Measurements from ENCODE around the gene FLT3LG.
"Not testable (repeated sequence)": the region's sequence is repeated elsewhere in the genome, so short reads cannot be mapped to it uniquely, and the experiment has no call there.

FLT3LG gene

DNA sequence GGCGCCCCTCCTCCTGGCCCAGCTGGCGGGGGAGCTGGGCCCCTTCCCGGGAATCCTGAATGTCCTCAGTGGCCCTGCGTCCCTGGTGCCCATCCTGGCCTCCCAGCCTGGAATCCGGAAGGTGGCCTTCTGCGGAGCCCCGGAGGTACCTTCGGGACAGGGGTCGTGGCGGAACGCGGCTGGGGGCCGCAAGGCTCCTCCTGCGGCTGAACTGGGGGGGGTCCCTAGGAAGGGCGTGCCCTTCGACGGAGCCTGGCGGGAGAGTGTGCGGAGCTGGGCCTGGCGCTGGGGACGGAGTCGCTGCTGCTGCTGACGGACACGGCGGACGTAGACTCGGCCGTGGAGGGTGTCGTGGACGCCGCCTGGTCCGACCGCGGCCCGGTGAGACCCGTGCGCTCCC, 12.4 kb upstream of the FLT3LG start:
- no peak for DNase-seq (ENCODE audit: low read depth)

DNA sequence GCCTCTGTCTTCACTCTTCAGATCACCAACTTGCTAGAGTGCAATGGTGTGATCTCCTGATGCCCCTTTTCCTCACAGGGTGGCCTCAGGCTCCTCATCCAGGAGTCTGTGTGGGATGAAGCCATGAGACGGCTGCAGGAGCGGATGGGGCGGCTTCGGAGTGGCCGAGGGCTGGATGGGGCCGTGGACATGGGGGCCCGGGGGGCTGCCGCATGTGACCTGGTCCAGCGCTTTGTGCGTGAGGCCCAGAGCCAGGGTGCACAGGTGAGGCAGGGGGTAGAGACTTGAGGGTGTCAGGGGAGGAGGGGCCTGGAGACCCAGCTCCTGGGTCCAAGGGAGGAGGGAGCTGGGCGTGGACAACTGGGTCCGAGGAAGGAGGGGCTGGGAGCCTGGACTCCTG, 11.5 kb upstream of the FLT3LG start:
- no peak for DNase-seq (ENCODE audit: low read depth)

DNA sequence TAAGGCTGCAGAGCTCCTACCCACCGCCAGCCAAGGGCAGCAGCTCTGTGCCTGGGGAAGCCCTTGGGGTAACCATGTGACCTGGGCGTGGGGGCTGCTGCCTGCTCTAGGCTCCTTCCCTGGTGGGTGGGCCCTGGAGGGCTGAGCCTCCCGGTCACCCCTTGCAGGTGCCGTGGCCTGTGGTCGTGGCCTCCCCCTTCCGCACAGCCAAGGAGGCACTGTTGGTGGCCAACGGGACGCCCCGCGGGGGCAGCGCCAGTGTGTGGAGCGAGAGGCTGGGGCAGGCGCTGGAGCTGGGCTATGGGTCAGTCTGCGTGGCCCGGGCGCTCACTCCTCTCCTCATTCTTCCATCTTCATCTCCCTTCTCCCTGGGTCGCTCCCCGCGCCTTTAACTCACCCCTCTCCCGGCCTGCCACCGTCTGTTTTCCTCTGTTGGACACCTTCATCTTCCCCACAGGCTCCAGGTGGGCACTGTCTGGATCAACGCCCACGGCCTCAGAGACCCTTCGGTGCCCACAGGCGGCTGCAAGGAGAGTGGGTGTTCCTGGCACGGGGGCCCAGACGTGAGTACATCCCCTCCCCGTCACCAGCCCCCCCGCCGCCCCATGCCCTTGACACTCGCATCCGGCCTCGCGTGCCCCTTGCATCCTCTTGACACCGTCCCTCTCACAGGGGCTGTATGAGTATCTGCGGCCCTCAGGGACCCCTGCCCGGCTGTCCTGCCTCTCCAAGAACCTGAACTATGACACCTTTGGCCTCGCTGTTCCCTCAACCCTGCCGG, 9.9 kb upstream of the FLT3LG start:
- DNase-seq (ENCODE audit: low read depth), result no peak

DNA sequence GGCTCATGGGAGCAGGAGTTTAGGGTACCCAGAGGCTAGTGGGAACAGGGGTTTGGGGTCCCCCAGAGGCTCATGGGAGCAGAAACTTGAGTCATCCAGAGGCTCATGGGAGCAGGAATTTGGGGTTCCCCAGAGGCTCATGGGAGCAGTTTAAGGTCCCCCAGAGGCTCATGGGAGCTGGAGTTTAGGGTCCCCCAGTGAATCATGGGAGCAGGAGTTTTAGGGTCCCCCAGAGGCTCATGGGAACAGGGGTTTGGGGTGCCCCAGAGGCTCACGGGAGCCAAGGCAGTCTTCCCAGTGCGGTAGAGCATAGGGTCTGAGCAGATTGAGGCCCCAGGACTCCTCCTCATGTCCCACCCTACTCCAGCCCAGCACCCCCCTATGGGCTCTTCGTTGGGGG, 8.6 kb upstream of the FLT3LG start:
- no peak for DNase-seq (ENCODE audit: low read depth)

DNA sequence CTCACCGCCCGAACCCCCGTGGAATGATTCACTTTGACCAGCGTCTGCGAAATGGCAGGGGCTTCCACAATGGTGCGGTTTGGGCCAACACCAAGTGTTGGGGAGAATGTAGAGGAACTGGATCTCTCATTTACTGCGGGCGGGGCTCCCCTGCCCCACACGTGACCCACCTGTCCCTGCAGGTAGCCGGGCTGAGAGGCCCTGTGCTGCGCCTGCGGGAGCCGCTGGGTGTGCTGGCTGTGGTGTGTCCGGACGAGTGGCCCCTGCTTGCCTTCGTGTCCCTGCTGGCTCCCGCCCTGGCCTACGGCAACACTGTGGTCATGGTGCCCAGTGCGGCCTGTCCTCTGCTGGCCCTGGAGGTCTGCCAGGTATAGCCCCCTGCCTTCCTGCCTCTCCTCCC, 5.8 kb upstream of the FLT3LG start:
- DNase-seq (ENCODE audit: low read depth), result no peak

DNA sequence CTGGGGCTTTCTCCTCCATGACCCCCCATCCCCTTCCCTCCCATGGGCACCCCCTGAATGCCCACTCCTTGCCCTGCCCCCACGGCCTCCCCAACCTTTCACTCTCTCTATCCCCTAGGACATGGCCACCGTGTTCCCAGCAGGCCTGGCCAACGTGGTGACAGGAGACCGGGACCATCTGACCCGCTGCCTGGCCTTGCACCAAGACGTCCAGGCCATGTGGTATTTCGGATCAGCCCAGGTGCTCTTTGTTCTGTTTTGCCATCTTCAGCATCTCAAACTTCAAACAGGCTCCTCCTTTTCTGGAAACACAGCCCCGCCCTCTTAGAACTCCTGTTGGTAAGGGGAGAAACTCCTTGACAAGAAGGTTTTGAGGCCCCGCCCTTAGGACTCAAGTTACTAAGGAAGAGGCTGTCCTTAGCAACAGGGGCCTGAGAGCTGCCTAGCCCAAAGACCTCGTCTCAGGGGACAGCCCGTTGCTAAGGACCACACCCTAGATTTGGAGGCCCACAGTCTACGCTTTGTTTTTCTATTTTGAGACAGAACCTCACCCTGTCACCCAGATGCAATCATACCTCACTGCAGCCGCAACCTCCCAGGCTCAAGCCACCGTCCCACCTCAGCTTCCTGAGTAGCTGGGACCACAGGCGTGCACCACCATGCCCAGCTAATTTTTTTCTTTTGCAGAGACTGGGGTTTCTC, 5.1 kb upstream of the FLT3LG start:
- DNase-seq (ENCODE audit: low read depth), result no peak

DNA sequence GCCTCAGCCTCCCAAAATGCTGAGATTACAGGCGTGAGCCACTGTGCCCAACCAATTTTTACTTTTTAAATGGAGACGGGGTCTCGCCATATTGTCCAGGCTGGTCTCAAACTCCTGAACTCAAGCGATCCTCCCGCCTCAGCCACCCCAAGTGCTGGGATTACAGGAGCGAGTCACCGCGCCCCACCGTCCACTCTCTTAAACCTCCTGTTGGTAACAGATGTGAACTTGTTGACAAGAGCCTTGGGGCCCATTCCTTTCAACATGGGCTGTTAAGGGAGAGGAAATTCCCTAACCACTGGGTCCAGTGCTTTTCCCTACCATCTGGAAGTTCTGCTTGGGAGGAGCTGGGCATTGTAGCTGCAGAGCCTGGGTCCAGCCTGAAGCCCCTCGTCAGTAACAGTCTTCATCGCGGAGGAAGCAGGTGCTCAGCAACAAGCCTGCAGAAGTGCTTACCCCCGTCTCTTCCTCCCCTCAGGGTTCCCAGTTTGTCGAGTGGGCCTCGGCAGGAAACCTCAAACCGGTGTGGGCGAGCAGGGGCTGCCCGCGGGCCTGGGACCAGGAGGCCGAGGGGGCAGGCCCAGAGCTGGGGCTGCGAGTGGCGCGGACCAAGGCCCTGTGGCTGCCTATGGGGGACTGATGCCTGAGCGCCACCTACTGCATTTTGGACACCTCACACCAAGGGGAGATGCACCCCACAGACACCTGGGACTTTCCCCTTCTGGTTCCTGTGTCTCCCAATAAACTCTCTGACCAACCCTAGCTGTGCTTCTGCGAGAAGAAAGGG, 4.0 kb upstream of the FLT3LG start:
- DNase-seq (ENCODE audit: low read depth), result peak; percentile 78

DNA sequence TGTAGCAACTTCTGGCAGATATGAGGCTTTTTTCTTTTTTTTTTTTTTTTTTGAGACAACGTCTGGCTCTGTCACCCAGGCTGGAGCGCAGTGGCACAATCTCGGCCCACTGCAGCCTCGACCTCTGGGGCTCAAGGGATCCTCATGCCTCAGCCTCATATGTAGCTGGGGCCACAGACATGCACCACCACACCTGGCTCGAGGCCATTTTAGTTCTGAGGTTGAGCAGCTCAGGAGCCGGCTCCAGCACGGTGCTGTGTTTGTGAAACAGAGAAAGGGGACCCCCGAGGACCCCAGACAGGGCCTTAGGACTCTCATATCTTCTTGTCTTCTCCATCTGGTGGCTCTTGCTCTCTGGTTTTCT, 3.4 kb upstream of the FLT3LG start:
- DNase-seq (ENCODE audit: low read depth), result no peak

DNA sequence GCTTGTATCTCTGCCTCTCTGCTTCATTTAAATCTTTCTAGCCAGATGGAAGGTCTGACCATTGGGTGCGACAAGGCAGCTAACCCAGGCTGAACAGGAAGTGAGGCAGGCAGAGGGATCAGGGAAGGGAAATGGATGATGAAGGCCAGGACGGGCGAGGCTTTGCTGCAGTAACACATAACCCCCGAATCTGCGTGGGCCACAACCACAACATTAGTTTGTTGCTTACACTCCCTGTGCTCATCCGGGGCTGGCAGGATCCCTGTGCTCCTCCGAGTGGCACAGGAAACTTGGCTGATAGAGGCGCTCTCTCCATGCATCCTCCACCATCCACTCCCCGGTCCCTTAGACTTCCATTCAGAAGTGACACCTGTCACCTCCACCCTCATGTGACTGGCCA, 1.1 kb upstream of the FLT3LG start:
- no peak for DNase-seq (ENCODE audit: low read depth)

DNA sequence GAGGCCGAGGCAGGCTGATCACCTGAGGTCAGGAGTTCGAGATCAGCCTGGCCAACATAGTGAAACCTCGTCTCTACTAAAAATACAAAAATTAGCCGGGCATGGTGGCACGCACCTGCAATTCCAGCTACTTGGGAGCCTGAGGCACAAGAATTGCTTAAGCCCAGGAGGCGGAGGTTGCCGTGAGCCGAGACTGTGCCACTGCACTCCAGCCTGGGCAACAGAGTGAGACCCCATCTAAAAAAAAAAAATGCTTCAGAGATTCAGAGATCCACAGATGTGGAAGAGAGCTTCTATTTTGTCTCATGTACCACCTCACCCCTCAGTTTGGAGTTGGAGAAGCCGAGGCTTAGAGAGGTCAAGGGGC, 531 bp upstream of the FLT3LG start:
- DNase-seq (ENCODE audit: low read depth), result not testable (repeated sequence)

DNA sequence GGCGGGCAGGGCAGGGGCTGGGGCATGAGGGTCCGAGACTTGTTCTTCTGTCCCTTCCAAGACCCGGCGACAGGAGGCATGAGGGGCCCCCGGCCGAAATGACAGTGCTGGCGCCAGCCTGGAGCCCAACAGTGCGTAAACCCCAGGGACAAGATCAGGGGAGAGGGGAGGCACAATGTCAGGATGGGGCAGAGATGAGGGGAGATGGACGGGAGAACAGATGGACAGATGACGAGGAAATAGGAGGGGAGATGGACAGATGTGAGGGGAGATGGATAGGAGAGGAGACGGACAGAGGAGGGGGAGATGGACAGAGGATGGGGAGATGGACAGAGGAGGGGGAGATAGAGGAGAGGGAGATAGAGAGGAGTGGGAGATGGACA, 518 bp downstream of the FLT3LG start:
- no peak for DNase-seq (ENCODE audit: low read depth)

DNA sequence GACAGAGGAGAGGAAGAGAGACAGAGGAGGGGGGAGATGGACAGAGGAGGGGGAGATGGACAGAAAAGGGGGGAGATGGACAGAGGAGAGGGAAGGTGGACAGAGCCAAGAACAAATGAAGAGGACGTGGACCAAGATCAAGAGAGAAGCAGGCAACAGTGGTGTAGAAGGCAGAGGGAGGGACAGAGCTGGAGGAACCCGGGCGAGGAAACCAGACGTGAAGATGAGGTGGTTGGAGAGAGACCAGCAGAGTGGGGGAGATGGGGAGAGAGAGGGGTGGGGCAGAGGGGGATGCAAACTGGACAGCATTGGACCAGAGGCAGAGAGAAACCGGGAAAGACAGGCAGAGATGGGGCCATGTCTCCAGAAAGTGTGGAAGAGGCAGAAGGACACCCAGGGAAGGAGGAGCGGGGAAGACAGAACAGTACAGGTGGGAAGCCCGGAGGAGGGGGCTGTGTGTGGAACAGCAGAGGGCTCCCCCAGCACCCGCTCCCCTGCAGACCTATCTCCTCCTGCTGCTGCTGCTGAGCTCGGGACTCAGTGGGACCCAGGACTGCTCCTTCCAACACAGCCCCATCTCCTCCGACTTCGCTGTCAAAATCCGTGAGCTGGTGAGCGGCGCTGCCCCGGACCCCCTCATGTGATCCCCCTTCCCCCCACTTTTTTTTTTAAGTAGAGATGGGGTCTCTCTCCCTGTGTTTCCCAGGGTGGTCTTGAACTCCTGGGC, 1.3 kb downstream of the FLT3LG start:
- DNase-seq (ENCODE audit: low read depth), result no peak

DNA sequence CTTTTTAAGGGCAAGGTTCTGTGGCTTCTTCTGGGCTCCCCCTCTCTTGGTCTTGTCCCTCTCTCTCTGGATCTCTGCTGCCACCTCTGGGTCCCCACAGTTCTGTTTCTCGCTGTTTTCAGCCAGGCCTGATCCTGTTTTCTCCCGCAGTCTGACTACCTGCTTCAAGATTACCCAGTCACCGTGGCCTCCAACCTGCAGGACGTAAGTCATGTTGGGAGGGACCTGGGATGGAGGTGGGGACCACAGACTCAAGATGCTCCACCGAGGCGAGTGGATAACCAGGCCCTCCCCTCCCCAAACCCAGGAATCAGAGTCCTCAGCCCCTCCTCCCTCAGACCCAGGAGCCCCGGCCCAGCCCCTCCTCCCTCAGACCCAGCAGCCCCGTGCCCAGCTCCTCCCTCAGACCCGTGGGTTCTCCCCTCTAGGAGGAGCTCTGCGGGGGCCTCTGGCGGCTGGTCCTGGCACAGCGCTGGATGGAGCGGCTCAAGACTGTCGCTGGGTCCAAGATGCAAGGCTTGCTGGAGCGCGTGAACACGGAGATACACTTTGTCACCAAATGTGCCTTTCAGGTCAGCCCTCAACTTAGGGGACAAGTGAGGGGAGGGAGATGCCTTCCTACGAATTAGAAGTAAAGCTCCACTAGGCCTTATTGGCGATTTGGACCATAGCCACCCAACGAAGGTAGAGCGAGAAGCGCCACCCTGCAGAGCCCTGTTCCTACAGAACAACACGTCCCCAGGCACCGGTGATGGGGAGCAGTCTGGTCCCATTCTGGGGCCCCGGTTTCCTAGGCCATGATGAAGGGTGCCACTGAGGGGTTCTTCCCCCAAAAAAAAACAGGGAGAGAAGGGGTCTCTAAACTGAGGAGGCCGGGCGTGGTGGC, 2.2 kb downstream of the FLT3LG start:
- DNase-seq (ENCODE audit: low read depth), result peak; percentile 68

DNA sequence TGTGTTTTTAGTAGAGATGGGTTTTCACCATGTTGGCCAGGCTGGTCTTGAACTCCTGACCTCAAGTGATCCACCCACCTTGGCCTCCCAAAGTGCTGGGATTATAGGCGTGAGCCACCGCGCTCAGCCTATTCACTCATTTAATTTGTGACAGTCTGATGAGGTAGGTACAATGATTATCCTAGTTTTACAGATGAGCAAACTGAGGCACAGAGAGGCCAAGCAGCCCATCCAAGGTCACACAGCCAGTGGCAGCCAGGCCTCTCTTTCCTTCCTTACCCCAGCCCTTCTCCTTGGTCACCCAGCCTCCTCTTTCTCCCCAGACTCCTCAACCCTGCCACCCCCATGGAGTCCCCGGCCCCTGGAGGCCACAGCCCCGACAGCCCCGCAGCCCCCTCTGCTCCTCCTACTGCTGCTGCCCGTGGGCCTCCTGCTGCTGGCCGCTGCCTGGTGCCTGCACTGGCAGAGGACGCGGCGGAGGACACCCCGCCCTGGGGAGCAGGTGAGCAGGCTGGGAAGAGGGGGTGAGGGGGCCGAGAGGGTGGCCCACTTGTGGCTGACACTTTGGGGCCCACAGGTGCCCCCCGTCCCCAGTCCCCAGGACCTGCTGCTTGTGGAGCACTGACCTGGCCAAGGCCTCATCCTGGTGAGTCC, 6.1 kb downstream of the FLT3LG start:
- DNase-seq (ENCODE audit: low read depth), result no peak

DNA sequence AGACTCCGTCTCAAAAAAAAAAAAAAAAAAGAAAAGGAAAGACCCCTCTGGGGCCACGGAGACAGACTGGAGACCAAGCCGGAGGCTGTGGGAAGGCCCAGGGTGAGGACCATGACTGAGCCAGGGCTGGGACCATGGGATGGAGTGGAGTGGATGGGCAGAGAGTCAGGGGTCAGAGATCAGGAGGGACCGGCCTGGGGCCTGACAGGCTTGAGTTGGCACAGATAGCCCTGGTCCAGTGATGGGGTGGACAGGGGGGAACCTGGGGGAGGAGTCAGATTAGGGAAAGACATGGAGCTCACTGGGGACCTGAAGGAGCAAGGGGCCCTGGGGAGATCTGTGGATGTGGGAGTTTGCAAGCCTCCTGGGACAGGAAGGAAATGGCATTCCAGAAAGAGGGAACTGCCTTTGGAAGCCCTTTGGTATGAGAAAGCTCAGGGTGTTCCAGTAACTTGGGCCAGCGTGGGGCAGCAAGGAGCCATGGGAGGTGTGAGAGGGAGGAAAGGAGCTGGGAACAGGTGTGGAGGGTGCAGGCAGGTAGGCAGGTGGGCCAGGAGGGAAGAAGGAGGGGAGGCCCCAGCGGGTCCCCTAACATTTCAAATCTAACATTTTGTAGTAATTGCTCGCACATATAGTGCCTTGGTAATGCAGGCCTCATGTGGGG, 7.1 kb downstream of the FLT3LG start:
- no peak for DNase-seq (ENCODE audit: low read depth)

DNA sequence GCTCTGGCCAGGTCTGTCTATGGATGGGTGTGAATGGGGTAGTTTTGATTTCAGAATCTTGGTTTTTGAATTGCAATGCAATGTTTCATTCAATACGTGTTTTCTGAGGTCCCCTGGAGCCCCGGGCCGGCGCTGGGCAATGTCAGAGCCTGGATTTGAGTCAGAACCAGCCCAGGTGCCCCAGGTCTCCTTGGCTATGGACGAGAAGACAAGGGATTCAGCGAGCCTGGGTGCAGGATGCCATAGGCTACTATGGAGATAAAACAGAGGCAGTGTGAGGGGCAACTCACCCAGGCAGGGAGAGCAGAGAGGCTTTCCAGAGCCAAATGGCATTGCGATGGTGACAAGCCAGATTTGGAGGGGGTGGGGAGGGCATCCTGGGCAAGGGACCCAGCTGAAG, 12.2 kb downstream of the FLT3LG start:
- DNase-seq (ENCODE audit: low read depth), result no peak

DNA sequence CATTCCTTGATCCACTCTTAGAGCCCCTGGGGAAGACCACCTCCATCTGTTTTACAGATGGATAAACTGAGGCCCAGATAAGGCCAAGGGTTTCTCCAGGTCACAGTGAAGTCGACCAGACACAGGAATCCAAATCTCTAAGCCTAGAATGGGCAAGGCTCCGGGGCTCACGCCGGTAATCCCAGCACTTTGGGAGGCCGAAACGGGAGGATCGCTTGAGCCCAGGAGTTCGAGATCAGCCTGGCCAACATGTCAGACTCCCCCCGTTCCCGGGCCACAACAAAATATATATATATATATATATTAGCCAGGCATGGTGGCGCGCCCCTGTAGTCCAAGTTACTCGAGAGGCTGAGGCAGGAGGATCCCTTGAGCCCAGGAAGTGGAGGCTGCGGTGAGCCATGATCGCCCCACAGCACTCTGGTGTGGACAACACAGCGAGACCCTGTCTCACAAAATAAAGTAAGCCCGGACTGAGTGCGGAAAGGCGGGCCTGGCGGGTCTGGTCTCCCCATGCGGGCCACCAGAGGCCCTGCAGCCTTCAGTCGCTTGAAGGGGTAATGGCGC, 12.8 kb downstream of the FLT3LG start:
- no peak for DNase-seq (ENCODE audit: low read depth)

DNA sequence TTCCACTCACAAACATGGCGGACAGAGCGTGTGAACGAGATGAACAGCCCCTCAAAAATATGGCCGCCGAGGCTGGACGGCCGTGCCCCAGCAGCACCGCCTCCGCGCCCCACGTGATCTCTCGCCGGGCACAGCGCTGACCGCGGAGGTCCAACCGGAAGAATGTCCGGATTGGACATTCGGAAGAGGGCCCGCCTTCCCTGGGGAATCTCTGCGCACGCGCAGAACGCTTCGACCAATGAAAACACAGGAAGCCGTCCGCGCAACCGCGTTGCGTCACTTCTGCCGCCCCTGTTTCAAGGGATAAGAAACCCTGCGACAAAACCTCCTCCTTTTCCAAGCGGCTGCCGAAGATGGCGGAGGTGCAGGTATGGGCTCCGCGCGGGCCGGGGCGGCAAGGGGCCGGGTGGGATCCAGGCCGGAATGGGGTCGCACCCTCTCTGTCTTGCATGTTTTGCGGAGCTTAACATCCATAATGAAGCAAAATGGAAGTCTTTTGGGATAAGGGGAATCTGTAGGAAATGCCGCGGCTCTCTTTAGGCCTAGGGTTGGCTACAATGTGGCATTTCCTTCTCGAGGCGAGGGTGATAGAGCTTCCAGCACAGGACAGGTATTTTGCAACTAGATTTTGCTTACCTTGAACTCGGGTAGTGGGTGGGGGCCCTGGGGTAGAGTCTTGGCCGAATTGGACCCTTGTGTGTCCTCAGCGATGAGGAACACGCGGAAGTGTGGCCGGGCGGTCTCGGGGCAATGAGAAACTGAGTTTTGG, 13.4 kb downstream of the FLT3LG start, which contains the start of gene RPL13A:
RPL13A (plus strand) TSS at position 332 of the 769 bp plus-strand sequence; CDS start at position 354, 22 bp downstream.
- DNase-seq (ENCODE audit: low read depth), result peak; percentile 99

Data from stimulated activated CD8-positive, alpha-beta memory T cell treated with anti-CD3 and anti-CD28 coated beads, Interleukin-4, amount 100 ng/mL, for 24 hours (primary cell).